Left forelimb (tissue), 1 donor: ENCODE measurements around the gene EVI5L.

Experiments
- DNase-seq: peaks from one replicate; pipeline ENCODE4 v3.0.0-alpha.2; 2018; ENCODE audit warnings: low spot score

Gene EVI5L

GRCh38 chr19:7898967-7899366 is 68.9 kb downstream of the EVI5L start:
- no peak for DNase-seq

- no peak for DNase-seq
Observed at GRCh38 chr19:7899751-7900378, 69.8 kb downstream of the EVI5L start.

GRCh38 chr19:7900401-7900870 is 70.4 kb downstream of the EVI5L start:
- DNase-seq, result no peak

- no peak for DNase-seq
Observed at GRCh38 chr19:7900931-7901330, 70.9 kb downstream of the EVI5L start.

DNA sequence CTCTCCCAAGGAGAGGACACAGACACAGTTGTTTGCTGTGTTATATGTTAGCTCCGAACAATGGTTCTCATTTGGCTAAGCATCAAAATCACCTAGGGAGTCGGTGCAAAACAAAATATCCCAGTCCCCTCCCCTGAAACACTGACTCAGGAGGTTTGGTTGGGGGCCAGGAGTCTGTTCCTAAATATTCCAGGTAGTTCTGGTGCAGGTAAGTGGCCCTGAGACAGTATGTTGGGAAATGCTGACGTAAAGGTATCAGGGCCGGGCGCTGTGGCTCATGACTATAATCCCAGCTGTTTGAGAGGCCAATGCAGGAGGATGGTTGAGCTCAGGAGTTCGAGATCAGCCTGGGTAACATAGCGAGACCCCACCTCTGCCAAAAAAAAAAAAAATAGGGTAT is 71.3 kb downstream of the EVI5L start:
- no peak for DNase-seq

- DNase-seq, result no peak
Observed at GRCh38 chr19:7902796-7903243, 72.8 kb downstream of the EVI5L start.

GRCh38 chr19:7903244-7904073 is 73.4 kb downstream of the EVI5L start, which contains the start of gene MAP2K7:
MAP2K7 (plus strand) TSS chr19:7903877; CDS start chr19:7903945, 68 bp downstream.
- peak; percentile 100 for DNase-seq

GRCh38 chr19:7904074-7905020 is 74.3 kb downstream of the EVI5L start:
- no peak for DNase-seq

- DNase-seq, result no peak
Observed at GRCh38 chr19:7905268-7905667, 75.2 kb downstream of the EVI5L start.

DNA sequence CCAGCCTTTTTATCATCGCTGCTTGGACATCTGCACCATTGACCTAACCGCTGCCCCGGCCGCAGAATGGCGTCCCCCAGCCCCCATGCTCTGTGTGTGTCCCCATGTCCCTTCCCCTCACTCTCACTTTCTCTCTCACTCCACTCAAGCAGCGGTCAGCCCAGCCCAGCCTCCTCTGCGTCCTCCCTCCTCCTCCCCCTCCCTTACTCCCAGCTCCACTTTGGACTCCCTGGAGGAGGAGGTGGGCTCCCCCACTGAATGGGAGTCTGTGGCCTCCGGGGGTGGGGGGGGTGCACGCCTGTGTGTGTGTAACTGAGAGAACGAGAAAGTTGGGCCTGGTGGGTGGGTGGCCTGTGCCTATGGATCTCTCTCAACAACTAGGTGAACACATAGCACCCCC is 75.8 kb downstream of the EVI5L start:
- no peak for DNase-seq

DNA sequence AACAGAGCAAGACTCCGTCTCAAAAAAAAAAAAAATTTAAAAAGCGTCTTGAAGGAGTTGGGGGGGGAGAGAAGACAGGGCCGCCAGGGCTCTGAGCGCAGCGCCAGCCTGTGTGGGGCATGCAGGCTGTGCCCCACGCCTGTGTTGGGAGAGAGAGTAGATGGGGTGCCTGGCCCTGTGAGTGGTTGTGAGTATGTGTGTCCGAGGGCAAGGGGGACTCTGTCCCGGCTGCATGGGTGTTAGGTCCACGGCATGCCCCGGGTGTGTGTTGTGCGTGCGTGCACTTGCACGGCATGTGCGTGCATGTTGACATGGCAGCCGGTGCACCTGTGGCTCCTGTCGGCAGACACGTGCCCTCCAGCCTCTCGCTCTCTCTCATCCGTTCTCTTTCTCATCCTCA is 77.1 kb downstream of the EVI5L start:
- DNase-seq, result no peak

DNA sequence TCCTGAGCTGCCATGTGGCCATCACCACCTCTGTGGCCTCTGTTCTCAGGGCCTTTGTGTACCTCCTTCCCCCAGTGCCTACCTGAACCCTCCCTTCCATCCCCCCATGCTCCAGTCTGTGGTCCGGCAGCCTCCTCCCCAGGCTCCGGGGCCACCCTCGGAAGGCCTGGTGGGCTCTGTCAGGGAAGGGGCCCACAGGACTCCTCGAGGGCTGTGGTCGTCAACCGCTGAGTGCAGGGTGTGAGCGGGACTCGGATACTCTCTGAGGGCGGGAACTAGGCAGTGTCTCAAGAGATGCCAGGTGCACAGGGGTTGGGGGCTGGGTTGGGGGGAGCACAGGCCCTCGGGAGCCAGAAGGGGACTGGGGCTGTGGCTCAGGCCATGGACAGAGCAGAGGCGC is 77.5 kb downstream of the EVI5L start:
- no peak for DNase-seq

GRCh38 chr19:7908078-7908699 is 78.2 kb downstream of the EVI5L start:
- DNase-seq, result no peak

DNA sequence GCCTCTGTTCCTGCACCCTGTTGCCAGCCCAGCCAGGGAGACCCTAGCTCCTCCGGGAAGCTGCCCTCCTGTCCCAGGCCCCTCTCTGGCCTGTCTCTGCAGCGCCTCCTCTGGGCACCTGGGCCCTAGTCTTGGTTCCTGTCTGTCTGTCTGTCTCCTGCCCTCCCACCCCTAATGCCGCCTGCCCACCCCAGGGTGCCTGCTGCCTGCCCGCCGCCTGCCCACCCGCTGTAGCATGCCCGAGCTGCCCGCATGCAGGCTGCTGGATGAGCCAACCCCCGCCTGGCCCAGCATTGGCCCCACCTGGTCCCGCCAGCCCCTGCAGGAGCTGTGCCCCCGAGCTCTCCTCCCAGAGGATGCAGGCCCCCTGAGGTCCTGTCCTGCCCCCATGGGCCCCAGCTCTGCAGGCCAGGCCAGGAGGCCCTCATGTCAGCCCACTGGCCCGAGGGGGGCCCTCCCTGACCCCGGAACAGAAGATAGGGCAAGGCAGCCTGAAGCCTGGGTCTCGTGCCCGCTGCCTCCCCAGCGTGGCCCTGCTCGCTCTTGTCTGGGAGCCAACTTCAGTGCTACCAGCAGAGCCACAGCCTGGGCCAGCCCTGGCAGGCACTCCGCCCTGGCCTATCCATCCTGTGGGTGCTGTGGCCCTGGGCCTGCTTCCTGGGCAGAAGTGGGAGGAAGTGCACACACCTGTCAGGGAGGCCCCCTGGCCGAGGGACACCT is 78.9 kb downstream of the EVI5L start:
- no peak for DNase-seq

GRCh38 chr19:7909471-7910067 is 79.6 kb downstream of the EVI5L start:
- no peak for DNase-seq

DNA sequence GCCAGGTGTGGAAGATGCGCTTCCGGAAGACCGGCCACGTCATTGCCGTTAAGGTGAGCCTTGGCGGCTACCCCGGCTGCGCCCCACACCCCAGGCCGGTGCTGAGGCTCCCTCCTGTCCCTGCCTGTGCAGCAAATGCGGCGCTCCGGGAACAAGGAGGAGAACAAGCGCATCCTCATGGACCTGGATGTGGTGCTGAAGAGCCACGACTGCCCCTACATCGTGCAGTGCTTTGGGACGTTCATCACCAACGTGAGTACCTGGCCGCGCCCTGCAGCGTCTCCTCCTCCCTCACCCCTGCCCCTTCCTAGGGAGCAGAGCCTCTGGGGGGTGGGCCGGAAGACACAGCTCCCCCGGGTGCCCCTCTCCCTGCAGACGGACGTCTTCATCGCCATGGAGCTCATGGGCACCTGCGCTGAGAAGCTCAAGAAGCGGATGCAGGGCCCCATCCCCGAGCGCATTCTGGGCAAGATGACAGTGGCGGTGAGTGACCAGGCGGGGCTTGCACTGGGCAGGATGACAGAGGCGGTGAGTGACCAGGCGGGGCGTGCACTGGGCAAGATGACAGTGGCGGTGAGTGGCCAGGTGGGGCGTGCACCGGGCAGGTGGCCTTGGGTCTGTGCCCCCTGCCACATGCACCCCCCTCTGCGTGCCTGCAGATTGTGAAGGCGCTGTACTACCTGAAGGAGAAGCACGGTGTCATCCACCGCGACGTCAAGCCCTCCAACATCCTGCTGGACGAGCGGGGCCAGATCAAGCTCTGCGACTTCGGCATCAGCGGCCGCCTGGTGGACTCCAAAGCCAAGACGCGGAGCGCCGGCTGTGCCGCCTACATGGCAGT is 80.5 kb downstream of the EVI5L start:
- DNase-seq, result no peak

DNA sequence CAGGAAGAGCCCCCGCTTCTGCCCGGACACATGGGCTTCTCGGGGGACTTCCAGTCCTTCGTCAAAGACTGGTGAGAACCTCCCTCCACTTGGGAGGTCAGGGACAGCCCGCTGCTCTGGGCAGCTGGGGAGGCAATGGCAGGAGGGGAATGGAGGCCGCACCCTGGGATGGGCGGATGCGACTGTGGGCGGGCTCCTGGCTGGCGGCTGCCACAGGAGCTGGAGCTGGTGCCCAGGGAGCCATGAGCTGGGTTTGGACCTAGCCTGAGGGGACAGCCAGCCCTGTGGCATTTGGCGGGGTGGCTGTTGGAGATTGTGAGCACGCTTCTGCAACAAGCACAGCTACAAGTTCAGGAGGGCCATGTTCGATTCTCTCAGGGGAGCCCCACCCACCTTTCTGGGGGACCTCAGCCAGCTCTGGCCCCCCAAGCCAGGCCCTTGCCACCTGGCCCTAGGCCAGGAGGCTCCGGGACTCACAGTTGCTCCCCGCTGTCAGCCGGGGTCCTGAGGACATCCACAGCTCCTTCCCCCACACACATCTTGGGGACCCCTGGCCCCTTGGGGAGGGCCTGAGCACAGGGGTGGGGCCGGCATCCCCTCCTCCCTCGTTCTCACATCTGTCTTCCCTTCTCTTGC is 81.6 kb downstream of the EVI5L start:
- DNase-seq, result no peak

DNA sequence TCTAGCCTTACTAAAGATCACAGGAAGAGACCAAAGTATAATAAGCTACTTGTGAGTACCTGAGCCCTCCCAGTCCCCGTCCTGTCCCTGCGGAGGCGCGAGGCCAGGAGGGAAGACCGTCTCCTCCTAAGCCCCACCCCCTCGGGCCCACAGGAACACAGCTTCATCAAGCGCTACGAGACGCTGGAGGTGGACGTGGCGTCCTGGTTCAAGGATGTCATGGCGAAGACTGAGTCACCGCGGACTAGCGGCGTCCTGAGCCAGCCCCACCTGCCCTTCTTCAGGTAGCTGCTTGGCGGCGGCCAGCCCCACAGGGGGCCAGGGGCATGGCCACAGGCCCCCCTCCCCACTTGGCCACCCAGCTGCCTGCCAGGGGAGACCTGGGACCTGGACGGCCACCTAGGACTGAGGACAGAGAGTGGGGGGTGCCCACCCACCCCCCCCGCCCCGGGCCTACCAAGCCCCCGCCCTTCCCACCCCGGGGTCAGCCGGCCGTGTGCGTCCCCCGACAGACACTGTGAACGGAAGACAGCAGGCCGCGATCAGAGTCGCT is 82.2 kb downstream of the EVI5L start:
- no peak for DNase-seq
